Keratinocyte (primary cell): Measurements from ENCODE around the gene RRP1B. TPM values are rescaled to one million over a fixed set of nuclear protein-coding genes. Genes with fewer than 3 reads are reported as not detected.

Experiments
- DNase-seq: peaks from one replicate; pipeline ENCODE4 v3.0.0-alpha.2; 2011; ENCODE audit warnings: low read depth, missing footprints, low spot score
- FAIRE-seq: peaks from 2 replicates; lab custom pipeline; 2011; peaks lifted over from hg19 to GRCh38; lab: Jason Lieb, UNC
- H2AFZ ChIP-seq: 2 replicates; pipeline ENCODE4 v1.6.0; 2012; ENCODE audit warnings: low read length, control low read depth, inconsistent platforms; ENCODE audit not compliant: control insufficient read depth
- H3K27ac ChIP-seq: 2 replicates; pipeline ENCODE4 v1.5.1; 2011; ENCODE audit warnings: low read length; ENCODE audit not compliant: control insufficient read depth, insufficient read depth
- H3K27me3 ChIP-seq: 3 replicates; pipeline ENCODE4 v1.6.0; 2011; ENCODE audit warnings: low read length; ENCODE audit not compliant: control insufficient read depth, insufficient read depth; ENCODE audit errors: extremely low read depth
- H3K36me3 ChIP-seq, 2 experiments: 2 replicates in 1 of 2; 3 replicates in 1 of 2; pipeline ENCODE4 v1.5.1; 2011; ENCODE audit warnings: low read length in 2 of 2, mild to moderate bottlenecking in 1 of 2; ENCODE audit not compliant: control insufficient read depth in 2 of 2, insufficient read depth in 2 of 2; ENCODE audit errors: extremely low read depth in 1 of 2
- H3K4me1 ChIP-seq: 3 replicates; pipeline ENCODE4 v1.5.1; 2011; ENCODE audit warnings: low read length; ENCODE audit not compliant: control insufficient read depth, insufficient read depth; ENCODE audit errors: extremely low read depth
- H3K4me2 ChIP-seq: 3 replicates; pipeline ENCODE4 v1.6.0; 2011; ENCODE audit warnings: low read depth, low read length; ENCODE audit not compliant: control insufficient read depth, insufficient read depth; ENCODE audit errors: extremely low read depth
- H3K4me3 ChIP-seq, 3 experiments: fragments of 200-600 bp in 1 of 3; sonication (generic) in 1 of 3; 2 replicates in 2 of 3; 3 replicates in 1 of 3; pipeline ENCODE4 v1.5.1; 2011 to 2016; ENCODE audit warnings: low read length in 3 of 3, mild to moderate bottlenecking in 3 of 3, control low read depth in 2 of 3, inconsistent platforms in 1 of 3, low read depth in 1 of 3, mixed read lengths in 1 of 3, mixed run types in 1 of 3, moderate library complexity in 1 of 3; ENCODE audit not compliant: control insufficient read depth in 2 of 3, insufficient read depth in 2 of 3; ENCODE audit errors: extremely low read depth in 1 of 3
- H3K79me2 ChIP-seq: 2 replicates; pipeline ENCODE4 v1.6.0; 2012; ENCODE audit warnings: low read length; ENCODE audit not compliant: control insufficient read depth, insufficient read depth
- H3K9ac ChIP-seq: 3 replicates; pipeline ENCODE4 v1.6.0; 2011; ENCODE audit warnings: low read length; ENCODE audit not compliant: control insufficient read depth, insufficient read depth; ENCODE audit errors: extremely low read depth
- H3K9me1 ChIP-seq: 3 replicates; pipeline ENCODE4 v1.6.0; 2011; ENCODE audit warnings: low read length; ENCODE audit not compliant: control insufficient read depth, insufficient read depth; ENCODE audit errors: extremely low read depth
- H3K9me3 ChIP-seq: 2 replicates; pipeline ENCODE4 v1.5.1; 2012; ENCODE audit warnings: low read depth, low read length; ENCODE audit not compliant: control insufficient read depth
- H4K20me1 ChIP-seq: 3 replicates; pipeline ENCODE4 v1.6.0; 2011; ENCODE audit warnings: low read length; ENCODE audit not compliant: control insufficient read depth, insufficient read depth; ENCODE audit errors: extremely low read depth
- EZH2 ChIP-seq: IDR thresholded peaks from one replicate; pipeline ENCODE4 v1.6.1; 2012; ENCODE audit warnings: inconsistent platforms, mild to moderate bottlenecking, low read length, moderate library complexity
- dilution Hi-C: fragments of 300-500 bp; cut with MboI; formaldehyde crosslinking; loops from one replicate; pipeline ENCODE4 v1.7.0; 2020; ENCODE audit warnings: low sequenced_read_pairs; ENCODE audit not compliant: extremely low pct_ligation_motif_present
- polyA plus RNA-seq, 5 experiments: library from polyadenylated mRNA; depleted of rRNA in 3 of 5; stranded (reverse) in 3 of 5; stranded (forward) in 1 of 5; unstranded in 1 of 5; fragments of >200 nt; gene quantifications; 1 replicate in 1 of 5; 2 replicates in 3 of 5; 3 replicates in 1 of 5; pipeline versions ENCODE4 v1.2.1 to v1.2.3, GENCODE V29; 2011 to 2012; ENCODE audit warnings: missing spikeins in 2 of 5, low read depth in 1 of 5, low replicate concordance in 1 of 5
- TF ChIP-seq, protein P1 (sequence below), 3 experiments: IDR thresholded peaks in 1 of 3; conservative IDR thresholded peaks in 1 of 3; optimal IDR thresholded peaks in 1 of 3; 2 replicates in 2 of 3; 3 replicates in 1 of 3; pipeline versions ENCODE3 to v1.5.1; 2011; ENCODE audit warnings: low read length in 3 of 3, mild to moderate bottlenecking in 3 of 3, moderate library complexity in 2 of 3, control low read depth in 1 of 3, inconsistent platforms in 1 of 3; ENCODE audit not compliant: insufficient read depth in 2 of 3; ENCODE audit errors: extremely low read depth in 1 of 3

Gene RRP1B
- polyA plus RNA-seq, 1 donor (not counting 4 experiments of a cell fraction or from before 2014, with no cell fraction given), result 19.8 TPM

DNA sequence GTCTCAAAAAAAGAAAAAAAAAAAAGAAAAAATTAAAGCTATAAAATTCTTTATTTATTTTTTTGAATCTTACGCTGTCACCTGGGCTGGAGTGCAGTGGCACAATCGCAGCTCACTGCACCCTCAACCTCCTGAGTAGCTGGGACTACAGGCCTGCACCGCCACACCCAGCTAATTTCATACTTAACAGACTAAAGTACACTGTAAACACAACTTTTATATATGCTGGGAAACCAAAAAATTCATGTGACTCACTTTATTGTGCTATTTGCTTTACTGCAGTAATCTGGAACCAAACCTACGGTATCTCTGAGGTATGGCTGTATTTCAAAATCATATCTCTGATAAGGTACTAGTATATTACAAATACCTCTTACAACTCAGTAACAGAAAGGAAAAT lies 40.4 kb upstream of the RRP1B start:
- H3K4me1 ChIP-seq, result peaks cover 20% of the 10 kb centered on the region
- dilution Hi-C loops, result no loop called here
- no peak overlapping the region for H3K27ac ChIP-seq
- no peak overlapping the region for H3K4me3 ChIP-seq
- H3K9me1 ChIP-seq, result no peaks in the 10 kb centered on the region
- no peaks in the 10 kb centered on the region for H3K27me3 ChIP-seq
- TF ChIP-seq, protein P1, sequence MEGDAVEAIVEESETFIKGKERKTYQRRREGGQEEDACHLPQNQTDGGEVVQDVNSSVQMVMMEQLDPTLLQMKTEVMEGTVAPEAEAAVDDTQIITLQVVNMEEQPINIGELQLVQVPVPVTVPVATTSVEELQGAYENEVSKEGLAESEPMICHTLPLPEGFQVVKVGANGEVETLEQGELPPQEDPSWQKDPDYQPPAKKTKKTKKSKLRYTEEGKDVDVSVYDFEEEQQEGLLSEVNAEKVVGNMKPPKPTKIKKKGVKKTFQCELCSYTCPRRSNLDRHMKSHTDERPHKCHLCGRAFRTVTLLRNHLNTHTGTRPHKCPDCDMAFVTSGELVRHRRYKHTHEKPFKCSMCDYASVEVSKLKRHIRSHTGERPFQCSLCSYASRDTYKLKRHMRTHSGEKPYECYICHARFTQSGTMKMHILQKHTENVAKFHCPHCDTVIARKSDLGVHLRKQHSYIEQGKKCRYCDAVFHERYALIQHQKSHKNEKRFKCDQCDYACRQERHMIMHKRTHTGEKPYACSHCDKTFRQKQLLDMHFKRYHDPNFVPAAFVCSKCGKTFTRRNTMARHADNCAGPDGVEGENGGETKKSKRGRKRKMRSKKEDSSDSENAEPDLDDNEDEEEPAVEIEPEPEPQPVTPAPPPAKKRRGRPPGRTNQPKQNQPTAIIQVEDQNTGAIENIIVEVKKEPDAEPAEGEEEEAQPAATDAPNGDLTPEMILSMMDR (optimal IDR thresholded peaks at IDR 0.05 in 1 of 3, IDR thresholded peaks at IDR 0.05 in 1 of 3, conservative IDR thresholded peaks at IDR 0.05 in 1 of 3; ENCODE audit: extremely low read depth in 1 of 3, insufficient read depth in 2 of 3, low read length in 3 of 3), result no peak
- no peaks in the 10 kb centered on the region for H3K79me2 ChIP-seq
- FAIRE-seq (no peak), DNase-seq (no peak)
- H3K36me3 ChIP-seq, result no peaks in the 10 kb centered on the region
- peaks cover 5% of the 10 kb centered on the region for H3K9me3 ChIP-seq
- H4K20me1 ChIP-seq, result no peaks in the 10 kb centered on the region
- no peak overlapping the region for H3K4me2 ChIP-seq
- no peak overlapping the region for H2AFZ ChIP-seq
- no peak overlapping the region for H3K9ac ChIP-seq

GRCh38 chr21:43619344-43619743 lies 40.0 kb upstream of the RRP1B start:
- FAIRE-seq, result no peak
- no peak overlapping the region for H3K9ac ChIP-seq
- dilution Hi-C loops, result no loop called here

More at GRCh38 chr21:43619344-43619743, 40.0 kb upstream of the RRP1B start:
- Histone ChIP-seq H3K36me3 (no peaks in the 10 kb centered on the region), H3K79me2 (no peaks in the 10 kb centered on the region), H3K4me1 (peaks cover 21% of the 10 kb centered on the region), H3K4me3 (no peak overlapping the region), H2AFZ (no peak overlapping the region), H3K9me3 (peaks cover 5% of the 10 kb centered on the region), H3K4me2 (no peak overlapping the region), H4K20me1 (no peaks in the 10 kb centered on the region), H3K9me1 (no peaks in the 10 kb centered on the region), H3K27me3 (no peaks in the 10 kb centered on the region), H3K27ac (no peak overlapping the region)
- no peak for TF ChIP-seq EZH2
- TF ChIP-seq, protein P1 (optimal IDR thresholded peaks at IDR 0.05 in 1 of 3, IDR thresholded peaks at IDR 0.05 in 1 of 3, conservative IDR thresholded peaks at IDR 0.05 in 1 of 3; ENCODE audit: extremely low read depth in 1 of 3, insufficient read depth in 2 of 3, low read length in 3 of 3), result no peak
- no peak for DNase-seq
